Loucy (cell line): Measurements from ENCODE around the gene BZW2.
"Not testable (repeated sequence)": the region's sequence is repeated elsewhere in the genome, so short reads cannot be mapped to it uniquely, and the experiment has no call there.

ENCODE experiments used
- CTCF ChIP-seq: fragments of 200-600 bp; sonication (generic); conservative IDR thresholded peaks from 2 replicates; pipeline ENCODE4 v1.5.1; 2014; ENCODE audit warnings: mild to moderate bottlenecking, antibody characterized with exemption, low read length
- EZH2phosphoT487 ChIP-seq: fragments of 200-600 bp; IDR thresholded peaks from 2 replicates; pipeline ENCODE4 v1.6.1; 2018; ENCODE audit warnings: antibody characterized with exemption, mild to moderate bottlenecking, moderate library complexity, borderline replicate concordance

GRCh38 chr7:16659854-16660497 is 14.0 kb downstream of the BZW2 start:
- TF ChIP-seq CTCF, EZH2phosphoT487: not testable (repeated sequence)
